HL-60 (cell line): ENCODE data around the gene OR2W3.
"Not testable (repeated sequence)": the region's sequence is repeated elsewhere in the genome, so short reads cannot be mapped to it uniquely, and the experiment has no call there.

Source experiments
- DNase-seq, 2 experiments: peaks; one replicate each; pipeline ENCODE4 v3.0.0-alpha.2; 2010 to 2020; ENCODE audit warnings: low read depth in 1 of 2, low spot score in 1 of 2
- H3K27ac ChIP-seq: fragments of 250-450 bp; sonication (Bioruptor Pico); replicated peaks from 2 replicates; pipeline ENCODE4 v1.5.1; 2020; ENCODE audit warnings: mild to moderate bottlenecking, moderate library complexity
- H3K27me3 ChIP-seq: fragments of 250-450 bp; sonication (Bioruptor Pico); 2 replicates; pipeline ENCODE4 v1.5.1; 2021; ENCODE audit warnings: mild to moderate bottlenecking, moderate library complexity; ENCODE audit not compliant: insufficient read depth, poor library complexity, severe bottlenecking
- H3K4me3 ChIP-seq: replicated peaks from 2 replicates; pipeline ENCODE4 v1.5.1; 2011; ENCODE audit warnings: mild to moderate bottlenecking, control low read depth, low read length; ENCODE audit not compliant: insufficient read depth
- GABPA ChIP-seq: IDR thresholded peaks from 2 replicates; pipeline ENCODE4 v1.6.1; 2012; ENCODE audit warnings: low read depth
- POLR2AphosphoS5 ChIP-seq: IDR thresholded peaks from 2 replicates; pipeline ENCODE4 v1.6.1; 2012; ENCODE audit warnings: low read depth
- SPI1 ChIP-seq: IDR thresholded peaks from 2 replicates; pipeline ENCODE4 v1.6.1; 2012; ENCODE audit warnings: low read depth, mild to moderate bottlenecking, borderline replicate concordance
- TF ChIP-seq, protein P1 (sequence below): IDR thresholded peaks from 2 replicates; pipeline ENCODE4 v1.6.1; 2012; ENCODE audit warnings: low read depth; ENCODE audit not compliant: insufficient replicate concordance
- TF ChIP-seq, protein P2 (sequence below): IDR thresholded peaks from one replicate; pipeline ENCODE4 v1.5.1; 2011; ENCODE audit warnings: low read length, control low read depth, inconsistent platforms; ENCODE audit not compliant: insufficient read depth

Gene OR2W3

DNA sequence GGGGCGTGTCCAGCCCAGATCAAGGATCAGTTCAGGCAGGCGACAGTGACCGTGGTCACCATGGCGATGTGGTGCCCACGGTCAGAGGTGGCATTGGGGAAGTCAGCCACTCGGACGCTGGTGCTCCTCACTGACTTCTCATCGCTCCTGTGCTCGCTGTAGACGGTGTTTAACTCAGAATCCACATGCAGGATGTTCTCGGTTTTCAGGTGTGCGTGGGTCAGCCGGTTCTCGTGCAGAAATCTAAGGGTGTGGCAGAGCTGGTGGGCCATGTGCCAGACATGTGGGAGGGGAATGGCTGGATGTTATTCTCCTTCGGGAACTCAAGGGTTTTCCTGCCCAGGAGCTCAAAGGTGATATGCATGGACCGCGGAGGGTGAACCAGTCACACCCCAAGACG, 41.0 kb downstream of the OR2W3 start:
- Histone ChIP-seq H3K27ac (no peak overlapping the region), H3K27me3 (no peaks in the 10 kb centered on the region), H3K4me3 (no peak overlapping the region)
- no peak for DNase-seq
- no peak for TF ChIP-seq POLR2AphosphoS5
- TF ChIP-seq, protein P1, sequence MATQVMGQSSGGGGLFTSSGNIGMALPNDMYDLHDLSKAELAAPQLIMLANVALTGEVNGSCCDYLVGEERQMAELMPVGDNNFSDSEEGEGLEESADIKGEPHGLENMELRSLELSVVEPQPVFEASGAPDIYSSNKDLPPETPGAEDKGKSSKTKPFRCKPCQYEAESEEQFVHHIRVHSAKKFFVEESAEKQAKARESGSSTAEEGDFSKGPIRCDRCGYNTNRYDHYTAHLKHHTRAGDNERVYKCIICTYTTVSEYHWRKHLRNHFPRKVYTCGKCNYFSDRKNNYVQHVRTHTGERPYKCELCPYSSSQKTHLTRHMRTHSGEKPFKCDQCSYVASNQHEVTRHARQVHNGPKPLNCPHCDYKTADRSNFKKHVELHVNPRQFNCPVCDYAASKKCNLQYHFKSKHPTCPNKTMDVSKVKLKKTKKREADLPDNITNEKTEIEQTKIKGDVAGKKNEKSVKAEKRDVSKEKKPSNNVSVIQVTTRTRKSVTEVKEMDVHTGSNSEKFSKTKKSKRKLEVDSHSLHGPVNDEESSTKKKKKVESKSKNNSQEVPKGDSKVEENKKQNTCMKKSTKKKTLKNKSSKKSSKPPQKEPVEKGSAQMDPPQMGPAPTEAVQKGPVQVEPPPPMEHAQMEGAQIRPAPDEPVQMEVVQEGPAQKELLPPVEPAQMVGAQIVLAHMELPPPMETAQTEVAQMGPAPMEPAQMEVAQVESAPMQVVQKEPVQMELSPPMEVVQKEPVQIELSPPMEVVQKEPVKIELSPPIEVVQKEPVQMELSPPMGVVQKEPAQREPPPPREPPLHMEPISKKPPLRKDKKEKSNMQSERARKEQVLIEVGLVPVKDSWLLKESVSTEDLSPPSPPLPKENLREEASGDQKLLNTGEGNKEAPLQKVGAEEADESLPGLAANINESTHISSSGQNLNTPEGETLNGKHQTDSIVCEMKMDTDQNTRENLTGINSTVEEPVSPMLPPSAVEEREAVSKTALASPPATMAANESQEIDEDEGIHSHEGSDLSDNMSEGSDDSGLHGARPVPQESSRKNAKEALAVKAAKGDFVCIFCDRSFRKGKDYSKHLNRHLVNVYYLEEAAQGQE: no peak
- TF ChIP-seq GABPA: no peak
- TF ChIP-seq, protein P2, sequence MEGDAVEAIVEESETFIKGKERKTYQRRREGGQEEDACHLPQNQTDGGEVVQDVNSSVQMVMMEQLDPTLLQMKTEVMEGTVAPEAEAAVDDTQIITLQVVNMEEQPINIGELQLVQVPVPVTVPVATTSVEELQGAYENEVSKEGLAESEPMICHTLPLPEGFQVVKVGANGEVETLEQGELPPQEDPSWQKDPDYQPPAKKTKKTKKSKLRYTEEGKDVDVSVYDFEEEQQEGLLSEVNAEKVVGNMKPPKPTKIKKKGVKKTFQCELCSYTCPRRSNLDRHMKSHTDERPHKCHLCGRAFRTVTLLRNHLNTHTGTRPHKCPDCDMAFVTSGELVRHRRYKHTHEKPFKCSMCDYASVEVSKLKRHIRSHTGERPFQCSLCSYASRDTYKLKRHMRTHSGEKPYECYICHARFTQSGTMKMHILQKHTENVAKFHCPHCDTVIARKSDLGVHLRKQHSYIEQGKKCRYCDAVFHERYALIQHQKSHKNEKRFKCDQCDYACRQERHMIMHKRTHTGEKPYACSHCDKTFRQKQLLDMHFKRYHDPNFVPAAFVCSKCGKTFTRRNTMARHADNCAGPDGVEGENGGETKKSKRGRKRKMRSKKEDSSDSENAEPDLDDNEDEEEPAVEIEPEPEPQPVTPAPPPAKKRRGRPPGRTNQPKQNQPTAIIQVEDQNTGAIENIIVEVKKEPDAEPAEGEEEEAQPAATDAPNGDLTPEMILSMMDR: no peak
- TF ChIP-seq SPI1: no peak

DNA sequence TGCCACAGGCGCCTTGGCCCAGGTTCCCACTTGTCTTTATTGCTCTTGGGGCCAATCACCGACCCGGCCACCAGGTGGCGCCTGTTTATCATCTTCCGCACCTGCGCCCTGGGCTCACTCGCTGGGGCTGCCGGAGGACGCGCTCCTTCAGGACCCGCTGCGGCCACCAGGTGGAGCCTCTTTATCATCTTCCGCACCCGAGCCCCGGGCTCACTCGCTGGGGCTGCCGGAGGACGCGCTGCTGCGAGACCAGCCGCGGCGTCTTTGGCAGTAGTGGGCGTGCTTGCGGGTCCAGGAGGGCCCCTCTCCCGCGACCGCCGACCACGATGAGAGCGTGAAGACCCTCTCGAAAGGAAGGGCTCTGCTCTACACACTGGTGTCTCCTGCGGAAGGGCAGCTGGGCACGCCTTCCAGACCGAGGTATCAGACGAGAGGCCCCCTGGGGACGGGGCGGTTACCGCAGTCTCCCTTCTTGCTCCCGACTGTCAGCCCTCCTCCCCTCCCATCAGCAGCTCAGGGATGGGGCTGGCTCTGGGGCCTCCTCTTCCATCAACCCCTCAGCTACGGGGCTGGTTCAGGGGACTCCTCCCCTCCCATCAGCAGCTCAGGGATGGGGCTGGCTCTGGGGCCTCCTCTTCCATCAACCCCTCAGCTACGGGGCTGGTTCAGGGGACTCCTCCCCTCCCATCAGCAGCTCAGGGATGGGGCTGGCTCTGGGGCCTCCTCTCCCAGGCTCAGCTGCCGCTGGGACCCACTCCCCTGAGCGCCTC, 41.8 kb downstream of the OR2W3 start:
- not testable (repeated sequence) for H3K27ac ChIP-seq, H3K27me3 ChIP-seq
- peak overlapping the region; percentile 1 for H3K4me3 ChIP-seq
- TF ChIP-seq, protein P2: peak; percentile 59
- DNase-seq: peak; percentile 36 to 78

DNA sequence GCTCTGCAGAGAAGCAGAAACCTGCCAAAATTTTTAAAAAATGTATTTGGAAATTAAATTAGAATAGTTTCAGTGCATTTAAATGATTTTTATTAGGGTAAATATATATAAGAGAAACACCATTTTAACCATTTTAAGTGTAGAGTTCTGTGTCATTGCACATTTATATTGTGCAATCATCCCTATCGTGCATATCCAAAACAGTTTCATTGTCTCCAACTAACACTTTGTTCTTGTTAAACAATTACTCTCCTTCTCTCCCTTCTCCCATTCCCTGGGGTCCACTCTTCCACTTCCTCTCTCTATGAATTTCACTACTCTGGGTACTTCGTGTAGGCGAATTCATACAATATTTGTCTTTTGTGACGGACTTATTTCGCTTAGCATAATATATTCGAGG, 47.2 kb downstream of the OR2W3 start:
- no peak overlapping the region for H3K4me3 ChIP-seq
- TF ChIP-seq, protein P1: no peak
- TF ChIP-seq SPI1: no peak
- no peak for TF ChIP-seq GABPA
- TF ChIP-seq, protein P2: no peak
- no peak for TF ChIP-seq POLR2AphosphoS5
- no peak overlapping the region for H3K27ac ChIP-seq
- no peak for DNase-seq
- H3K27me3 ChIP-seq: no peaks in the 10 kb centered on the region
